Ovary (tissue), 9 donors: ENCODE measurements around the gene MTHFD2. TPM values are rescaled to one million over a fixed set of nuclear protein-coding genes. Genes with fewer than 3 reads are reported as not detected.
"Not testable (repeated sequence)": the region's sequence is repeated elsewhere in the genome, so short reads cannot be mapped to it uniquely, and the experiment has no call there.

Experiments used
- DNase-seq, 5 donors: peaks; one replicate each; pipeline ENCODE4 v3.0.0-alpha.2; 2019 to 2020
- H3K27ac ChIP-seq, 2 donors: fragments of 200-600 bp; one replicate each; pipeline versions ENCODE4 v1.5.1 to v1.8.0; 2019 to 2022
- H3K27me3 ChIP-seq: fragments of 200-600 bp; one replicate; pipeline ENCODE4 v1.8.0; 2022
- H3K36me3 ChIP-seq: fragments of 200-600 bp; sonication (generic); one replicate; pipeline ENCODE4 v1.5.1; 2019
- H3K4me1 ChIP-seq: one replicate; pipeline ENCODE4 v1.8.1; 2013; ENCODE audit warnings: mild to moderate bottlenecking, moderate library complexity; ENCODE audit not compliant: insufficient read depth
- H3K4me3 ChIP-seq: fragments of 200-600 bp; sonication (generic); one replicate; pipeline ENCODE4 v1.5.1; 2017
- H3K9me3 ChIP-seq, 2 donors: fragments of 200-600 bp in 1 of 2; sonication (generic) in 1 of 2; one replicate each; pipeline versions ENCODE4 v1.5.1 to v1.8.1; 2013 to 2019; ENCODE audit warnings: mild to moderate bottlenecking in 1 of 2, moderate library complexity in 1 of 2
- EP300 ChIP-seq: sonication (generic); formaldehyde crosslinking; IDR thresholded peaks from one replicate; pipeline ENCODE4 v1.6.1; 2017; ENCODE audit warnings: antibody characterized with exemption
- POLR2A ChIP-seq: fragments of 450-650 bp; IDR thresholded peaks from one replicate; pipeline ENCODE4 v1.6.1; 2017; ENCODE audit warnings: antibody characterized with exemption, mild to moderate bottlenecking, moderate library complexity
- WGBS, 3 donors: extraction: QIAGEN DNeasy Blood & Tissue Kit in 1 of 3; methylation state at CpG; one replicate each; pipeline versions ENCODE4 v1.1.5 to v1.1.7; 2013 to 2017; 5-methylcytosine and 5-hydroxymethylcytosine counted together
- intact Hi-C, 4 donors: fragments of 100-400 bp; cut with DNase I; formaldehyde crosslinking; loops; one replicate each; pipeline versions ENCODE4 v1.11.0 to v1.15.1; 2022 to 2023
- polyA plus RNA-seq, 2 donors: library from polyadenylated mRNA; stranded (reverse); fragments of 200-250 nt in 1 of 2; fragments of 350-450 nt in 1 of 2; fragmentation: Illumina TruSeq in 1 of 2; extraction: RNeasy Lipid Tissue Mini Kit (QIAGEN cat#74804) in 1 of 2; gene quantifications; one replicate each; pipeline ENCODE4 v1.2.3, GENCODE V29; 2013 to 2014
- total RNA-seq, 7 donors: library from RNA; depleted of rRNA in 2 of 7; stranded (reverse); fragments of >200 nt in 2 of 7; fragmentation: NEBNext Ultra II Directional in 3 of 7; extraction: Animal tissue kit (Norgen Biotek cat#: 25700) in 3 of 7; gene quantifications; one replicate each; pipeline versions ENCODE4 v1.1.0 to v1.2.4, GENCODE V29; 2016 to 2023
- TF ChIP-seq, protein P1 (sequence below), 3 donors: fragments of 450-650 bp in 2 of 3; fragments of 200-600 bp in 1 of 3; IDR thresholded peaks; one replicate each; pipeline versions ENCODE4 v1.5.1 to v1.8.0; 2016 to 2022; ENCODE audit warnings: antibody characterized with exemption in 3 of 3, mild to moderate bottlenecking in 1 of 3
- donor health status: DM: no; HTN: no; CAD: no; lungs with moderate emphysema.
- donor health status: DM: no; HTN: no; CAD: no.
- donor health status: Bipolar disorder and iron deficiency.
- donor health status: DM: yes; HTN: yes; CAD: no.
- donor health status: DM: no; HTN: no; CAD: no.
- donor health status: DM: yes; HTN: yes; CAD: no.

MTHFD2 gene
- total and polyA plus RNA-seq, 9 donors, result 6.5 to 229 (median 22.3) TPM

DNA sequence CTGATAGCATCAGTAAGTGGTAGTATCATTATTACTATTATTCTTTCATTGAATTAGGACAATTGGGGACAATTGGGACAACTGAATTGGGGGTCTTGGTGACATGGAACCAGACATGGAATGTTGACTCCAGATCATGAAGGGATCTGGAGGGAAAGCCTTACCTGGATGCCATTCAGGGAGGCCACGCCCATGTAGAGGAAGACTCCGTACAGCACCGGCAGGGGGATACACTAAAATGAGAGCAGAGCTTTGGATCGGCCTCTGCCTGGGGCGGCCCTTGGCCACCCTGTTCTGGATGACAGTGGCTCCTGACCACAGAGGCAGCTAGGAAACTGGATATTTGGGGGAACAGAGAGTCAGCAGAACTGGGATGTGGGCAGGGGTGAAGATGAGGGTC is 29.2 kb downstream of the MTHFD2 start:
- H3K9me3 ChIP-seq, result no peaks in the 10 kb centered on the region
- TF ChIP-seq, protein P1, sequence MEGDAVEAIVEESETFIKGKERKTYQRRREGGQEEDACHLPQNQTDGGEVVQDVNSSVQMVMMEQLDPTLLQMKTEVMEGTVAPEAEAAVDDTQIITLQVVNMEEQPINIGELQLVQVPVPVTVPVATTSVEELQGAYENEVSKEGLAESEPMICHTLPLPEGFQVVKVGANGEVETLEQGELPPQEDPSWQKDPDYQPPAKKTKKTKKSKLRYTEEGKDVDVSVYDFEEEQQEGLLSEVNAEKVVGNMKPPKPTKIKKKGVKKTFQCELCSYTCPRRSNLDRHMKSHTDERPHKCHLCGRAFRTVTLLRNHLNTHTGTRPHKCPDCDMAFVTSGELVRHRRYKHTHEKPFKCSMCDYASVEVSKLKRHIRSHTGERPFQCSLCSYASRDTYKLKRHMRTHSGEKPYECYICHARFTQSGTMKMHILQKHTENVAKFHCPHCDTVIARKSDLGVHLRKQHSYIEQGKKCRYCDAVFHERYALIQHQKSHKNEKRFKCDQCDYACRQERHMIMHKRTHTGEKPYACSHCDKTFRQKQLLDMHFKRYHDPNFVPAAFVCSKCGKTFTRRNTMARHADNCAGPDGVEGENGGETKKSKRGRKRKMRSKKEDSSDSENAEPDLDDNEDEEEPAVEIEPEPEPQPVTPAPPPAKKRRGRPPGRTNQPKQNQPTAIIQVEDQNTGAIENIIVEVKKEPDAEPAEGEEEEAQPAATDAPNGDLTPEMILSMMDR (IDR thresholded peaks at IDR 0.05), result no peak
- TF ChIP-seq POLR2A, result no peak
- no peak for TF ChIP-seq EP300
- H3K27me3 ChIP-seq, result no peaks in the 10 kb centered on the region
- no peak for DNase-seq
- WGBS, 3 donors, result 86 to 93% (median 92%) methylated on average over 5 of the region's 5 CpGs
- intact Hi-C loops, result no loop called here
- no peak overlapping the region for H3K4me3 ChIP-seq
- peaks cover 1% of the 10 kb centered on the region for H3K4me1 ChIP-seq
- H3K27ac ChIP-seq, result no peak overlapping the region
- H3K36me3 ChIP-seq, result no peaks in the 10 kb centered on the region

DNA sequence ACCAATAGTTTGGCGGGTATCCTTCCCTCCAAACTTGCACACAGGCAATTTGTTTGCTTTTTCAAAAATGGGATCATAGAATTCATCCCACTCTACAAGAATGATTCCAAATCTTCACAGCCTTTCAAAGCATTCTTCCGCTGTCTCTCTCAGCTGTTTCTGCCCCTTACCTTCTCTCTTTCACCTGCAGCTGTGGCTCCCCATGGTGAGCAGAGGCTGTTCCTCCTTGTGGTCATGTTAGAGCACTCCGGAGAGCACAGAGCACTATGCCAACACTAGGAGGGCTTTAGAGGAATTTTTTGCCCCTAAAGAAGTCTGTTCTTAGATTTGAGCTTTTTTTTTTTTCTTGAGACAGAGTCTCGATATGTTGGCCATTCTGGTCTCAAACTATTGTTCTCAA is 30.4 kb downstream of the MTHFD2 start:
- H3K27ac ChIP-seq, result no peak overlapping the region
- H3K4me1 ChIP-seq, result peaks cover 1% of the 10 kb centered on the region
- H3K27me3 ChIP-seq, result no peaks in the 10 kb centered on the region
- no peak overlapping the region for H3K4me3 ChIP-seq
- TF ChIP-seq POLR2A, result no peak
- TF ChIP-seq, protein P1 (IDR thresholded peaks at IDR 0.05), result no peak
- TF ChIP-seq EP300, result no peak
- no peak for DNase-seq
- WGBS, 3 donors, result 92 to 93% (median 93%) methylated on average over 4 of the region's 4 CpGs
- intact Hi-C loops, result no loop called here
- H3K9me3 ChIP-seq, result no peaks in the 10 kb centered on the region
- H3K36me3 ChIP-seq, result no peaks in the 10 kb centered on the region

DNA sequence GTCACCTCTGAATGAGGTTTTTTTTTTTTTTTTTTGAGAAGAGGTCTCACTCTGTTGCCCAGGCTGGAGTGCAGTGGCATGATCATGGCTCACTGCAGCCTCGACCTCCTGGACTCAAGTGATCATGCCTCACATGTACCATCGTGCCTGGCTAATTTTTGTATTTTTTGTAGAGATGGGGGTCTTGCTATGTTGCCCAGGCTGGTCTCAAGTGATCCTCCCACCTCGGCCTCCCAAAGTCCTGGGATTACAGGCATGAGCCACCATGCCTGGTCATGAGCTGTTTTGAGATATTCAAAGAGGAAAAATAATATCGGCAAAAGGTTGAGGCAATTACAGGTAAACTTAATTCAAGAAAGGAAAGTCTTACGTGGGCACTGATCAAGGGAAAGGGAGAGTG is 31.4 kb downstream of the MTHFD2 start:
- 89 to 92% (median 89%) methylated on average over 5 of the region's 5 CpGs for WGBS, 3 donors
- H3K4me3 ChIP-seq, H3K4me1 ChIP-seq, H3K27me3 ChIP-seq, DNase-seq, H3K27ac ChIP-seq, H3K9me3 ChIP-seq, H3K36me3 ChIP-seq, intact Hi-C loops: not testable (repeated sequence)

DNA sequence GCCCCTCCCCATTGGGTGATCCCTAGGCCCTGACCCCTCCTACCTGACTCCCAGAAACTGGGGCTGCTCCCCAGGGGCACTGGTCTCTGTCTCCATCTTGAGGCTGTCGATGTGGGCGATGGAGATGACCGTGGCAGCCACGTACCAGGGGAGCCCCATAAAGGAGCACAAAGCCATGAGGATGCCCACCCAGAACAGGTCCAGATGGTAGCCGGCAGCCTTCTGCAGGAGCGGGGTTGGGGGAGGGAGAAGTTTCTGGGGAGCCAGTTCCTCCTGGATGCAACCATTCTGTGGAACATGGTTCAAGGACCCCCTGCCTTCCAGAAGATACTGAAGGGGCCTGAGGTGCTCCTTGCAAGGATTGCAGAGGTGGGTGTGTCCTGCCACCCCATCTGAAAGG is 34.0 kb downstream of the MTHFD2 start:
- no peak for DNase-seq
- no peaks in the 10 kb centered on the region for H3K9me3 ChIP-seq
- H3K27ac ChIP-seq, result no peak overlapping the region
- TF ChIP-seq, protein P1 (IDR thresholded peaks at IDR 0.05), result no peak
- TF ChIP-seq POLR2A (no peak), EP300 (no peak)
- no peaks in the 10 kb centered on the region for H3K36me3 ChIP-seq
- H3K4me1 ChIP-seq, result no peaks in the 10 kb centered on the region
- WGBS, 3 donors, result 87 to 91% (median 89%) methylated on average over 6 of the region's 6 CpGs
- H3K27me3 ChIP-seq, result no peaks in the 10 kb centered on the region
- intact Hi-C loops, result no loop called here
- no peak overlapping the region for H3K4me3 ChIP-seq

DNA sequence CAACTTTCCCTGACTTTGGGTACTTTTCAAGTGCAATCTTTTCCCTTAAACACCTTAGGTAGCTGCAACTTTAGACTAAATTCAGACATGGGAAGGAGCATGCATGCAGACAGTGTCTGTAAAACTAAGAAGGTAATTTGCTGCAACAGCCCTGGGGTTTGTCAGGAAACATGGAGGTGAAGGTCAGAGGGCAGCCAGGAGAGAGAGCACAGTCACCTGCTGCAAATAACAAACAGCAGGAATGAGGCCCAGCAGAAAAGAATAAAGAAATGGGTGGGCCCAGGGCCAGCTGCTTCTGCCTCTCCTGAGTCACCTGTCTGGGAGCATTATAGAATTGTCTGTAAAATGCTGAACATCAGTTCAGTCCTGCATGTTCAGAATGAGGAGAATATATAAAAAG is 35.2 kb downstream of the MTHFD2 start:
- no peak for DNase-seq
- Histone ChIP-seq H3K4me3 (no peak overlapping the region), H3K9me3 (no peaks in the 10 kb centered on the region), H3K27me3 (no peaks in the 10 kb centered on the region), H3K36me3 (no peaks in the 10 kb centered on the region), H3K4me1 (no peaks in the 10 kb centered on the region), H3K27ac (no peak overlapping the region)
- TF ChIP-seq POLR2A (no peak), EP300 (no peak)
- TF ChIP-seq, protein P1 (IDR thresholded peaks at IDR 0.05), result no peak
- intact Hi-C loops, result no loop called here
